HEK293 (cell line): ENCODE results near the gene ABHD5.
A peak's percentile ranks its signal among the peaks of the same experiment; 100 is the strongest.

Experiments used
- CTCF ChIA-PET: fragments of 350-600 bp; formaldehyde crosslinking; extraction: SDS; loops from one replicate; lab custom pipeline; 2021; ENCODE audit warnings: antibody characterized with exemption; lab: Yijun Ruan, JAX
- POLR2A ChIA-PET: fragments of 300-600 bp; formaldehyde crosslinking; extraction: SDS; loops from one replicate; lab custom pipeline; 2020; ENCODE audit warnings: antibody characterized with exemption, inconsistent platforms; lab: Yijun Ruan, JAX
- H3K27ac ChIP-seq: fragments of 200-500 bp; sonication (Bioruptor generic); 2 replicates; pipeline ENCODE4 v1.5.1; 2014; ENCODE audit warnings: low read depth, low read length, control low read depth, inconsistent platforms; ENCODE audit errors: extremely low read depth
- H3K36me3 ChIP-seq, 2 experiments: fragments of 200-500 bp in 1 of 2; sonication (Bioruptor generic) in 1 of 2; 1 replicate in 1 of 2; 2 replicates in 1 of 2; pipeline ENCODE4 v1.5.1; 2014 to 2017; ENCODE audit warnings: inconsistent platforms in 2 of 2, low read length in 2 of 2; ENCODE audit not compliant: control insufficient read depth in 2 of 2, insufficient read depth in 1 of 2
- H3K4me1 ChIP-seq: fragments of 200-500 bp; sonication (Bioruptor generic); 2 replicates; pipeline ENCODE4 v1.5.1; 2014; ENCODE audit warnings: mild to moderate bottlenecking, low read length, inconsistent platforms; ENCODE audit not compliant: control insufficient read depth, insufficient read depth
- H3K4me3 ChIP-seq: 2 replicates; pipeline ENCODE4 v1.5.1; 2011; ENCODE audit warnings: low read depth, mild to moderate bottlenecking, control low read depth, low read length, moderate library complexity
- H3K9me3 ChIP-seq: fragments of 200-500 bp; sonication (Bioruptor generic); 2 replicates; pipeline ENCODE4 v1.5.1; 2014; ENCODE audit warnings: low read depth, low read length, inconsistent platforms; ENCODE audit not compliant: control insufficient read depth, insufficient read depth
- EGR2 ChIP-seq: fragments of 450-650 bp; formaldehyde crosslinking; IDR thresholded peaks from 2 replicates; pipeline ENCODE4 v1.5.1; 2016; ENCODE audit warnings: low read depth, missing biosample characterization, missing genetic modification characterization
- GLI4 ChIP-seq: fragments of 450-650 bp; formaldehyde crosslinking; IDR thresholded peaks from 2 replicates; pipeline ENCODE4 v1.5.1; 2016; ENCODE audit warnings: missing biosample characterization, missing genetic modification characterization
- HOXA7 ChIP-seq: sonication (generic); formaldehyde crosslinking; IDR thresholded peaks from 2 replicates; pipeline ENCODE4 v1.8.1; 2022; ENCODE audit warnings: missing genetic modification reagents, borderline replicate concordance
- OVOL3 ChIP-seq: fragments of 450-650 bp; formaldehyde crosslinking; IDR thresholded peaks from 2 replicates; pipeline ENCODE4 v1.5.1; 2016; ENCODE audit warnings: missing biosample characterization, missing genetic modification characterization
- SCRT2 ChIP-seq: fragments of 450-650 bp; formaldehyde crosslinking; IDR thresholded peaks from 2 replicates; pipeline ENCODE4 v1.5.1; 2016; ENCODE audit warnings: missing biosample characterization, missing genetic modification characterization
- SETDB1 ChIP-seq: IDR thresholded peaks from one replicate; pipeline ENCODE4 v1.6.1; 2017; ENCODE audit warnings: mild to moderate bottlenecking, low read length, moderate library complexity, mixed read lengths; ENCODE audit not compliant: insufficient read length
- SP2 ChIP-seq: fragments of 450-650 bp; formaldehyde crosslinking; IDR thresholded peaks from 2 replicates; pipeline ENCODE4 v1.5.1; 2016; ENCODE audit warnings: missing biosample characterization, missing genetic modification characterization
- SP3 ChIP-seq: fragments of 450-650 bp; formaldehyde crosslinking; IDR thresholded peaks from 2 replicates; pipeline ENCODE4 v1.5.1; 2016; ENCODE audit warnings: missing biosample characterization, missing genetic modification characterization
- ZBTB48 ChIP-seq: fragments of 450-650 bp; formaldehyde crosslinking; IDR thresholded peaks from 2 replicates; pipeline ENCODE4 v1.5.1; 2016; ENCODE audit warnings: missing biosample characterization, missing genetic modification characterization
- ZBTB8A ChIP-seq: fragments of 450-650 bp; formaldehyde crosslinking; IDR thresholded peaks from 2 replicates; pipeline ENCODE4 v1.5.1; 2016; ENCODE audit warnings: missing biosample characterization, missing genetic modification characterization
- ZNF114 ChIP-seq: fragments of 450-650 bp; formaldehyde crosslinking; IDR thresholded peaks from 2 replicates; pipeline ENCODE4 v1.5.0; 2017; ENCODE audit warnings: missing biosample characterization, missing genetic modification characterization
- ZNF146 ChIP-seq: fragments of 450-650 bp; formaldehyde crosslinking; IDR thresholded peaks from 2 replicates; pipeline ENCODE4 v1.5.1; 2016; ENCODE audit warnings: missing biosample characterization, missing genetic modification characterization
- ZNF175 ChIP-seq: fragments of 450-650 bp; formaldehyde crosslinking; IDR thresholded peaks from 2 replicates; pipeline ENCODE4 v1.5.1; 2016; ENCODE audit warnings: missing biosample characterization, missing genetic modification characterization
- ZNF266 ChIP-seq: fragments of 450-650 bp; formaldehyde crosslinking; IDR thresholded peaks from 2 replicates; pipeline ENCODE4 v1.5.1; 2016; ENCODE audit warnings: missing biosample characterization, missing genetic modification characterization, low read depth
- ZNF394 ChIP-seq: fragments of 450-650 bp; formaldehyde crosslinking; IDR thresholded peaks from 2 replicates; pipeline ENCODE4 v1.5.1; 2016; ENCODE audit warnings: missing biosample characterization, missing genetic modification characterization, mild to moderate bottlenecking, moderate library complexity, borderline replicate concordance
- ZNF48 ChIP-seq: fragments of 450-650 bp; formaldehyde crosslinking; IDR thresholded peaks from 2 replicates; pipeline ENCODE4 v1.5.1; 2016; ENCODE audit warnings: missing biosample characterization, missing genetic modification characterization
- ZNF571 ChIP-seq: fragments of 450-650 bp; formaldehyde crosslinking; IDR thresholded peaks from 2 replicates; pipeline ENCODE4 v1.5.0; 2017; ENCODE audit warnings: missing biosample characterization, missing genetic modification characterization
- ZNF585B ChIP-seq: fragments of 450-650 bp; formaldehyde crosslinking; IDR thresholded peaks from 2 replicates; pipeline ENCODE4 v1.5.1; 2016; ENCODE audit warnings: missing biosample characterization, missing genetic modification characterization
- ZNF600 ChIP-seq: fragments of 450-650 bp; formaldehyde crosslinking; IDR thresholded peaks from 2 replicates; pipeline ENCODE4 v1.5.1; 2016; ENCODE audit warnings: missing biosample characterization, missing genetic modification characterization
- ZNF624 ChIP-seq: fragments of 450-650 bp; formaldehyde crosslinking; IDR thresholded peaks from 2 replicates; pipeline ENCODE4 v1.5.1; 2017; ENCODE audit warnings: missing biosample characterization, missing genetic modification characterization
- ZNF626 ChIP-seq: fragments of 450-650 bp; sonication (Bioruptor Pico); formaldehyde crosslinking; IDR thresholded peaks from 2 replicates; pipeline ENCODE4 v1.5.1; 2018; ENCODE audit warnings: missing biosample characterization, missing genetic modification characterization, inconsistent platforms
- ZNF670 ChIP-seq: fragments of 450-650 bp; formaldehyde crosslinking; IDR thresholded peaks from 2 replicates; pipeline ENCODE4 v1.5.1; 2016; ENCODE audit warnings: missing biosample characterization, missing genetic modification characterization, low read depth
- ZSCAN30 ChIP-seq: fragments of 450-650 bp; IDR thresholded peaks from 2 replicates; pipeline ENCODE4 v1.5.1; 2018; ENCODE audit warnings: missing biosample characterization, mild to moderate bottlenecking, missing genetic modification characterization, moderate library complexity
- TF ChIP-seq, protein P1 (sequence below): fragments of 450-650 bp; formaldehyde crosslinking; IDR thresholded peaks from 2 replicates; pipeline ENCODE4 v1.5.1; 2016; ENCODE audit warnings: missing biosample characterization, missing genetic modification characterization
- TF ChIP-seq, protein P2 (sequence below): fragments of 450-650 bp; formaldehyde crosslinking; IDR thresholded peaks from 2 replicates; pipeline ENCODE4 v1.5.1; 2016; ENCODE audit warnings: missing biosample characterization, missing genetic modification characterization, borderline replicate concordance
- TF ChIP-seq, protein P3 (sequence below): fragments of 450-650 bp; IDR thresholded peaks from 2 replicates; pipeline ENCODE4 v1.5.1; 2018; ENCODE audit warnings: missing biosample characterization, mild to moderate bottlenecking, missing genetic modification characterization
- TF ChIP-seq, protein P4 (sequence below): fragments of 450-650 bp; formaldehyde crosslinking; conservative IDR thresholded peaks from 2 replicates; pipeline ENCODE4 v1.5.1; 2016; ENCODE audit warnings: low read depth, missing biosample characterization, missing genetic modification characterization

ABHD5 gene

GRCh38 chr3:43768381-43768973 lies 77.7 kb downstream of the ABHD5 start:
- no peaks in the 10 kb centered on the region for H3K36me3 ChIP-seq
- H3K4me1 ChIP-seq: no peaks in the 10 kb centered on the region
- H3K4me3 ChIP-seq: no peak overlapping the region
- H3K27ac ChIP-seq: no peak overlapping the region
- POLR2A ChIA-PET: no interaction called here
- TF ChIP-seq ZNF624 (tag by site-specific recombination) (no peak), ZNF266 (tag by site-specific recombination) (no peak), ZNF571 (tag by site-specific recombination) (no peak), OVOL3 (tag by site-specific recombination) (no peak), ZNF114 (tag by site-specific recombination) (no peak), SCRT2 (tag by site-specific recombination) (no peak), ZNF600 (tag by site-specific recombination) (no peak), EGR2 (no peak), GLI4 (no peak), ZNF175 (tag by site-specific recombination) (no peak), SETDB1 (no peak), ZNF670 (tag by site-specific recombination) (no peak)
- TF ChIP-seq, protein P1, sequence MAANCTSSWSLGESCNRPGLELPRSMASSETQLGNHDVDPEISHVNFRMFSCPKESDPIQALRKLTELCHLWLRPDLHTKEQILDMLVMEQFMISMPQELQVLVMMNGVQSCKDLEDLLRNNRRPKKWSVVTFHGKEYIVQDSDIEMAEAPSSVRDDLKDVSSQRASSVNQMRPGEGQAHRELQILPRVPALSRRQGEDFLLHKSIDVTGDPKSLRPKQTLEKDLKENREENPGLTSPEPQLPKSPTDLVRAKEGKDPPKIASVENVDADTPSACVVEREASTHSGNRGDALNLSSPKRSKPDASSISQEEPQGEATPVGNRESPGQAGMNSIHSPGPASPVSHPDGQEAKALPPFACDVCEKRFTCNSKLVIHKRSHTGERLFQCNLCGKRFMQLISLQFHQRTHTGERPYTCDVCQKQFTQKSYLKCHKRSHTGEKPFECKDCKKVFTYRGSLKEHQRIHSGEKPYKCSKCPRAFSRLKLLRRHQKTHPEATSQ (tag by site-specific recombination): no peak
- TF ChIP-seq, protein P2, sequence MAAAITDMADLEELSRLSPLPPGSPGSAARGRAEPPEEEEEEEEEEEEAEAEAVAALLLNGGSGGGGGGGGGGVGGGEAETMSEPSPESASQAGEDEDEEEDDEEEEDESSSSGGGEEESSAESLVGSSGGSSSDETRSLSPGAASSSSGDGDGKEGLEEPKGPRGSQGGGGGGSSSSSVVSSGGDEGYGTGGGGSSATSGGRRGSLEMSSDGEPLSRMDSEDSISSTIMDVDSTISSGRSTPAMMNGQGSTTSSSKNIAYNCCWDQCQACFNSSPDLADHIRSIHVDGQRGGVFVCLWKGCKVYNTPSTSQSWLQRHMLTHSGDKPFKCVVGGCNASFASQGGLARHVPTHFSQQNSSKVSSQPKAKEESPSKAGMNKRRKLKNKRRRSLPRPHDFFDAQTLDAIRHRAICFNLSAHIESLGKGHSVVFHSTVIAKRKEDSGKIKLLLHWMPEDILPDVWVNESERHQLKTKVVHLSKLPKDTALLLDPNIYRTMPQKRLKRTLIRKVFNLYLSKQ (tag by site-specific recombination): no peak
- CTCF ChIA-PET: interaction anchor here (0.5 to 2.6 kb wide), 12 partner anchors 10 to 592 kb away, joined by 3 to 12 read pairs (median 4); no protein-coding TSS in a partner anchor
- H3K9me3 ChIP-seq: no peaks in the 10 kb centered on the region

DNA sequence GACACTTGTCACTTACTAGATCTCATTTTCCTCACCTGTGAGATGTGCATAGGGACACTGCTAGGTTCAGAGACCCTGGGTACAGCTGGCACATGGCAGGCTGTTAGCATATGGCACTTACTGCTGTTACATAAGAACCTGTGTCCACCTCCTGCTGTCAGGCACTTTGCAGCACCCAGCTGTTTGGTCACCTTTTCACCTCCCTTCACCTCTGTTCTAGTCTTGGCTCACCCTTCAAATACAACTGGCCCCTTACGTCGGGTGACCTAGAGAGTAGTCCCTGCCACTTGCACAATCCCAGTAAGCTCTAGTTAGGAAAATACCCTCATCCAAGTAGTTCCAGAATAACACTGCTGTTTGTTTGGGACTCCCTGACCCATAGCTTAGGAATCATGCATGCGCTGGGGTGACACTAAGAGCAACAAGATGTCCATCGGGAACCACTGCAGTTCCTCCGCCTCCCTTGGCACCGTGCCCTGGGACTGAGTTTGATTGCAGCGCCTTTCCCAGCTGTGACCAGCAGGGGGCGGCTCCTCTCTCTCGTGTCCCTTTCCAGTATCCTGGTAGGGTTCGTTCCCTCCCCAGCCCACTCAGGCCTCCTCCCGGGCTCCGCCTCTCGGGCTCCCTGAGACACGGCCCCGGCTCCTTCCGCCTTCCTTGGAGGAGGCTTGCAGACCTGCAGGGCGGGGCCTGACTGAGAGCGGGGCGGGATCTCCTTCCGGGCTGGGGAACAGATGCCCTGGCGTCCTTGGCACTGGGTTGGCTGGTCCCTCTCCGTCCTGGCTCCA lies 78.6 kb downstream of the ABHD5 start:
- no peaks in the 10 kb centered on the region for H3K4me1 ChIP-seq
- H3K9me3 ChIP-seq: no peaks in the 10 kb centered on the region
- no peak overlapping the region for H3K27ac ChIP-seq
- no peaks in the 10 kb centered on the region for H3K36me3 ChIP-seq
- H3K4me3 ChIP-seq: peak overlapping the region; percentile 22
- CTCF ChIA-PET: interaction anchor here (0.6 to 2.6 kb wide), 17 partner anchors 8 to 593 kb away, joined by 3 to 12 read pairs (median 4); no protein-coding TSS in a partner anchor
- POLR2A ChIA-PET: no interaction called here
- TF ChIP-seq SP3 (tag by site-specific recombination): peak; percentile 72
- no peak for TF ChIP-seq ZNF48 (tag by site-specific recombination)
- TF ChIP-seq, protein P3, sequence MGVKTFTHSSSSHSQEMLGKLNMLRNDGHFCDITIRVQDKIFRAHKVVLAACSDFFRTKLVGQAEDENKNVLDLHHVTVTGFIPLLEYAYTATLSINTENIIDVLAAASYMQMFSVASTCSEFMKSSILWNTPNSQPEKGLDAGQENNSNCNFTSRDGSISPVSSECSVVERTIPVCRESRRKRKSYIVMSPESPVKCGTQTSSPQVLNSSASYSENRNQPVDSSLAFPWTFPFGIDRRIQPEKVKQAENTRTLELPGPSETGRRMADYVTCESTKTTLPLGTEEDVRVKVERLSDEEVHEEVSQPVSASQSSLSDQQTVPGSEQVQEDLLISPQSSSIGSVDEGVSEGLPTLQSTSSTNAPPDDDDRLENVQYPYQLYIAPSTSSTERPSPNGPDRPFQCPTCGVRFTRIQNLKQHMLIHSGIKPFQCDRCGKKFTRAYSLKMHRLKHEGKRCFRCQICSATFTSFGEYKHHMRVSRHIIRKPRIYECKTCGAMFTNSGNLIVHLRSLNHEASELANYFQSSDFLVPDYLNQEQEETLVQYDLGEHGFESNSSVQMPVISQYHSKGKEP (tag by site-specific recombination): 0 out of 2 replicates have a peak, but pooled peaks have one; percentile 22
- no peak for TF ChIP-seq ZNF585B (tag by site-specific recombination)
- peak; percentile 88; the same call in 1 of the 2 replicates for TF ChIP-seq ZBTB48 (tag by site-specific recombination)
- peak; percentile 76; the same call in 1 of the 2 replicates for TF ChIP-seq ZSCAN30
- 0 out of 2 replicates have a peak, but pooled peaks have one; percentile 8 for TF ChIP-seq ZNF394
- TF ChIP-seq ZNF146 (tag by site-specific recombination): no peak
- peak; percentile 61; the same call in 1 of the 2 replicates for TF ChIP-seq ZNF600 (tag by site-specific recombination)
- TF ChIP-seq SP2 (tag by site-specific recombination): peak; percentile 89
- TF ChIP-seq, protein P4, sequence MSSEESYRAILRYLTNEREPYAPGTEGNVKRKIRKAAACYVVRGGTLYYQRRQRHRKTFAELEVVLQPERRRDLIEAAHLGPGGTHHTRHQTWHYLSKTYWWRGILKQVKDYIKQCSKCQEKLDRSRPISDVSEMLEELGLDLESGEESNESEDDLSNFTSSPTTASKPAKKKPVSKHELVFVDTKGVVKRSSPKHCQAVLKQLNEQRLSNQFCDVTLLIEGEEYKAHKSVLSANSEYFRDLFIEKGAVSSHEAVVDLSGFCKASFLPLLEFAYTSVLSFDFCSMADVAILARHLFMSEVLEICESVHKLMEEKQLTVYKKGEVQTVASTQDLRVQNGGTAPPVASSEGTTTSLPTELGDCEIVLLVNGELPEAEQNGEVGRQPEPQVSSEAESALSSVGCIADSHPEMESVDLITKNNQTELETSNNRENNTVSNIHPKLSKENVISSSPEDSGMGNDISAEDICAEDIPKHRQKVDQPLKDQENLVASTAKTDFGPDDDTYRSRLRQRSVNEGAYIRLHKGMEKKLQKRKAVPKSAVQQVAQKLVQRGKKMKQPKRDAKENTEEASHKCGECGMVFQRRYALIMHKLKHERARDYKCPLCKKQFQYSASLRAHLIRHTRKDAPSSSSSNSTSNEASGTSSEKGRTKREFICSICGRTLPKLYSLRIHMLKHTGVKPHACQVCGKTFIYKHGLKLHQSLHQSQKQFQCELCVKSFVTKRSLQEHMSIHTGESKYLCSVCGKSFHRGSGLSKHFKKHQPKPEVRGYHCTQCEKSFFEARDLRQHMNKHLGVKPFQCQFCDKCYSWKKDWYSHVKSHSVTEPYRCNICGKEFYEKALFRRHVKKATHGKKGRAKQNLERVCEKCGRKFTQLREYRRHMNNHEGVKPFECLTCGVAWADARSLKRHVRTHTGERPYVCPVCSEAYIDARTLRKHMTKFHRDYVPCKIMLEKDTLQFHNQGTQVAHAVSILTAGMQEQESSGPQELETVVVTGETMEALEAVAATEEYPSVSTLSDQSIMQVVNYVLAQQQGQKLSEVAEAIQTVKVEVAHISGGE (tag by site-specific recombination): peak; percentile 89
- TF ChIP-seq ZNF626 (tag by site-specific recombination): no peak
- TF ChIP-seq HOXA7 (CRISPR knock-in tag): no peak
- peak; percentile 61 for TF ChIP-seq ZBTB8A (tag by site-specific recombination)
